ENCODE measurements around the gene NPTN.

- no peak for TF ChIP-seq CTCF (optimal IDR thresholded peaks at IDR 0.05 in 1 of 3, IDR thresholded peaks at IDR 0.05 in 1 of 3, conservative IDR thresholded peaks at IDR 0.05 in 1 of 3; ENCODE audit: extremely low read depth in 1 of 3, insufficient read depth in 2 of 3, low read length in 3 of 3)
- no peak for TF ChIP-seq EZH2 (IDR thresholded peaks at IDR 0.05; ENCODE audit: low read length)
Observed at GRCh38 chr15:73630921-73631362, 2.2 kb downstream of the NPTN start.

Data from keratinocyte (primary cell).